ENCODE measurements around the gene ZBTB7C. TPM values are rescaled to one million over a fixed set of nuclear protein-coding genes. Genes with fewer than 3 reads are reported as not detected.

Gene ZBTB7C
- total RNA-seq, 1 donor from 2014 or later = 0.15 TPM

GRCh38 chr18:48348739-48349138, 60.4 kb downstream of the ZBTB7C start:
- H3K4me3 ChIP-seq = no peak overlapping the region
- Mint-ChIP-seq H3K27ac (no peak overlapping the region), H3K4me3 (no peak overlapping the region), H3K27me3 (ENCODE audit: insufficient read depth, low read depth) (peaks cover 3% of the 10 kb centered on the region), H3K4me1 (peaks cover 8% of the 10 kb centered on the region), H3K36me3 (no peaks in the 10 kb centered on the region), H3K9me3 (no peaks in the 10 kb centered on the region)
- no peaks in the 10 kb centered on the region for H3K36me3 ChIP-seq
- TF ChIP-seq EZH2phosphoT487 (IDR thresholded peaks at IDR 0.05) = no peak
- TF ChIP-seq, protein P1, sequence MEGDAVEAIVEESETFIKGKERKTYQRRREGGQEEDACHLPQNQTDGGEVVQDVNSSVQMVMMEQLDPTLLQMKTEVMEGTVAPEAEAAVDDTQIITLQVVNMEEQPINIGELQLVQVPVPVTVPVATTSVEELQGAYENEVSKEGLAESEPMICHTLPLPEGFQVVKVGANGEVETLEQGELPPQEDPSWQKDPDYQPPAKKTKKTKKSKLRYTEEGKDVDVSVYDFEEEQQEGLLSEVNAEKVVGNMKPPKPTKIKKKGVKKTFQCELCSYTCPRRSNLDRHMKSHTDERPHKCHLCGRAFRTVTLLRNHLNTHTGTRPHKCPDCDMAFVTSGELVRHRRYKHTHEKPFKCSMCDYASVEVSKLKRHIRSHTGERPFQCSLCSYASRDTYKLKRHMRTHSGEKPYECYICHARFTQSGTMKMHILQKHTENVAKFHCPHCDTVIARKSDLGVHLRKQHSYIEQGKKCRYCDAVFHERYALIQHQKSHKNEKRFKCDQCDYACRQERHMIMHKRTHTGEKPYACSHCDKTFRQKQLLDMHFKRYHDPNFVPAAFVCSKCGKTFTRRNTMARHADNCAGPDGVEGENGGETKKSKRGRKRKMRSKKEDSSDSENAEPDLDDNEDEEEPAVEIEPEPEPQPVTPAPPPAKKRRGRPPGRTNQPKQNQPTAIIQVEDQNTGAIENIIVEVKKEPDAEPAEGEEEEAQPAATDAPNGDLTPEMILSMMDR (IDR thresholded peaks at IDR 0.05) = no peak
- no peak for TF ChIP-seq EZH2 (IDR thresholded peaks at IDR 0.05)
- no peak overlapping the region for H3K4me2 ChIP-seq
- peaks cover 1% of the 10 kb centered on the region for H3K4me1 ChIP-seq
- no peak for DNase-seq (ENCODE audit: low spot score)
- H2AFZ ChIP-seq (replicated peaks) = no peak overlapping the region
- no peaks in the 10 kb centered on the region for H3K27me3 ChIP-seq
- H3F3A ChIP-seq (ENCODE audit: low read depth) = no peaks in the 10 kb centered on the region
- H4K20me1 ChIP-seq (ENCODE audit: low read depth) = no peaks in the 10 kb centered on the region
- H3K27ac ChIP-seq = no peak overlapping the region
- no peaks in the 10 kb centered on the region for H3K9me3 ChIP-seq (ENCODE audit: low read depth)
- no peaks in the 10 kb centered on the region for H3K79me2 ChIP-seq (ENCODE audit: low read depth)
- H3K9ac ChIP-seq = no peak overlapping the region

- DNase-seq (ENCODE audit: low spot score) = no peak
- no peak overlapping the region for H3K4me3 Mint-ChIP-seq
- H3K4me1 ChIP-seq = peaks cover 7% of the 10 kb centered on the region
- no peaks in the 10 kb centered on the region for H3K79me2 ChIP-seq (ENCODE audit: low read depth)
- H3K4me1 Mint-ChIP-seq = peaks cover 10% of the 10 kb centered on the region
- no peak overlapping the region for H3K9ac ChIP-seq
- peaks cover 3% of the 10 kb centered on the region for H3K27me3 Mint-ChIP-seq (ENCODE audit: insufficient read depth, low read depth)
- no peaks in the 10 kb centered on the region for H3F3A ChIP-seq (ENCODE audit: low read depth)
- no peak for TF ChIP-seq EZH2 (IDR thresholded peaks at IDR 0.05)
- no peak for TF ChIP-seq EZH2phosphoT487 (IDR thresholded peaks at IDR 0.05)
- no peaks in the 10 kb centered on the region for H3K27me3 ChIP-seq
- H3K9me3 Mint-ChIP-seq = no peaks in the 10 kb centered on the region
- H3K4me2 ChIP-seq = no peak overlapping the region
- H4K20me1 ChIP-seq (ENCODE audit: low read depth) = no peaks in the 10 kb centered on the region
- no peak overlapping the region for H3K4me3 ChIP-seq
- no peak overlapping the region for H3K27ac ChIP-seq
- peak overlapping the region; percentile 46 for H3K27ac Mint-ChIP-seq
- H3K9me3 ChIP-seq (ENCODE audit: low read depth) = no peaks in the 10 kb centered on the region
- no peak overlapping the region for H2AFZ ChIP-seq (replicated peaks)
- no peaks in the 10 kb centered on the region for H3K36me3 Mint-ChIP-seq
- H3K36me3 ChIP-seq = no peaks in the 10 kb centered on the region
These were observed 61.3 kb downstream of the ZBTB7C start for GRCh38 chr18:48347756-48348326.

- H3K27me3 Mint-ChIP-seq (ENCODE audit: insufficient read depth, low read depth) = peaks cover 3% of the 10 kb centered on the region
- H3K4me1 Mint-ChIP-seq = peaks cover 26% of the 10 kb centered on the region
- no peak overlapping the region for H3K4me3 ChIP-seq
- H3K79me2 ChIP-seq (ENCODE audit: low read depth) = no peaks in the 10 kb centered on the region
- H3K27me3 ChIP-seq = no peaks in the 10 kb centered on the region
- no peak for DNase-seq (ENCODE audit: low spot score)
- H3K36me3 Mint-ChIP-seq = no peaks in the 10 kb centered on the region
- TF ChIP-seq EZH2phosphoT487 (IDR thresholded peaks at IDR 0.05) = no peak
- TF ChIP-seq, protein P1 (IDR thresholded peaks at IDR 0.05) = peak; percentile 29
- TF ChIP-seq EZH2 (IDR thresholded peaks at IDR 0.05) = no peak
- H3K4me1 ChIP-seq = peaks cover 20% of the 10 kb centered on the region
- H4K20me1 ChIP-seq (ENCODE audit: low read depth) = no peaks in the 10 kb centered on the region
- no peak overlapping the region for H3K27ac ChIP-seq
- H3F3A ChIP-seq (ENCODE audit: low read depth) = no peaks in the 10 kb centered on the region
- no peak overlapping the region for H3K4me3 Mint-ChIP-seq
- no peak overlapping the region for H3K27ac Mint-ChIP-seq
- no peak overlapping the region for H3K9ac ChIP-seq
- H3K36me3 ChIP-seq = no peaks in the 10 kb centered on the region
- H3K4me2 ChIP-seq = no peak overlapping the region
- no peak overlapping the region for H2AFZ ChIP-seq (replicated peaks)
- no peaks in the 10 kb centered on the region for H3K9me3 ChIP-seq (ENCODE audit: low read depth)
- H3K9me3 Mint-ChIP-seq = no peaks in the 10 kb centered on the region
These were observed 63.6 kb downstream of the ZBTB7C start for GRCh38 chr18:48345596-48345995.

DNA sequence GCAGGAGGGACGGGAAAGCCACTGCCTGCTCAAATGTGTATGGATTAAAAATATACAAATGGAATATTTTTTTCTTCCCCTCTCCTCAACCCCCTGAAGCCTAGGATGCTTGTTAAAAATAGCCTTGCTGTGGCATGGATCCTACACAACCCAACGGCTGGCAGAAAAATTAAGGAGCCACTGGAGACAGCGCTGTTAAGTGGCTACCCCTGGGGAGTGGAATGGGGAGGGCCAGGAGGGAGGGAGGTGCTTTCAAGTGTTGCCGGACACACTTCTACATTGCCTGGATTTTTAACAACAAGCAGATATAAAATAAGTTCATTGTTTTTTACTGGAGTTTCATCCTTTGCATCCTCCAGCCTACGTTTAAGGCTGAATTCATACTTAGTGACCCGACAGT, 66.6 kb downstream of the ZBTB7C start:
- H3K9me3 Mint-ChIP-seq = no peaks in the 10 kb centered on the region

More for the DNA sequence above, 66.6 kb downstream of the ZBTB7C start:
- H3K4me1 Mint-ChIP-seq = peaks cover 25% of the 10 kb centered on the region
- no peaks in the 10 kb centered on the region for H4K20me1 ChIP-seq (ENCODE audit: low read depth)
- H3K27ac Mint-ChIP-seq = no peak overlapping the region
- H3K27me3 Mint-ChIP-seq (ENCODE audit: insufficient read depth, low read depth) = no peaks in the 10 kb centered on the region
- no peaks in the 10 kb centered on the region for H3K79me2 ChIP-seq (ENCODE audit: low read depth)
- H3K9ac ChIP-seq = no peak overlapping the region
- H3K4me2 ChIP-seq = peak overlapping the region; percentile 15
- no peak overlapping the region for H3K27ac ChIP-seq
- no peaks in the 10 kb centered on the region for H3F3A ChIP-seq (ENCODE audit: low read depth)
- H3K36me3 Mint-ChIP-seq = no peaks in the 10 kb centered on the region
- no peak overlapping the region for H3K4me3 Mint-ChIP-seq
- no peaks in the 10 kb centered on the region for H3K27me3 ChIP-seq
- peaks cover 20% of the 10 kb centered on the region for H3K4me1 ChIP-seq
- no peaks in the 10 kb centered on the region for H3K36me3 ChIP-seq
- H3K9me3 ChIP-seq (ENCODE audit: low read depth) = no peaks in the 10 kb centered on the region
- DNase-seq (ENCODE audit: low spot score) = no peak
- no peak for TF ChIP-seq EZH2phosphoT487 (IDR thresholded peaks at IDR 0.05)
- TF ChIP-seq EZH2 (IDR thresholded peaks at IDR 0.05) = no peak
- TF ChIP-seq, protein P1 (IDR thresholded peaks at IDR 0.05) = no peak
- no peak overlapping the region for H3K4me3 ChIP-seq
- H2AFZ ChIP-seq (replicated peaks) = no peak overlapping the region
